Measurements from ENCODE around the gene SLC4A5. TPM values are rescaled to one million over a fixed set of nuclear protein-coding genes. Genes with fewer than 3 reads are reported as not detected.

The SLC4A5 gene
- total RNA-seq, 1 experiment from 2014 or later, result not detected

GRCh38 chr2:74259733-74260132 lies 83.5 kb downstream of the SLC4A5 start:
- TF ChIP-seq EZH2 (IDR thresholded peaks at IDR 0.05; ENCODE audit: low read depth) (no peak), CTCF (conservative IDR thresholded peaks at IDR 0.05) (no peak)
- CTCF ChIA-PET, result no interaction called here
- intact Hi-C loops (cut with micrococcal nuclease; ENCODE audit: unreplicated experiment), result loop anchor here (10.0 kb wide), 1 partner anchor 195 kb away; the partner anchor contains the start of genes INO80B and WBP1

GRCh38 chr2:74259191-74259590 lies 84.0 kb downstream of the SLC4A5 start:
- CTCF ChIA-PET, result no interaction called here

More at GRCh38 chr2:74259733-74260132, 83.5 kb downstream of the SLC4A5 start:
- Histone ChIP-seq H3K36me3 (ENCODE audit: low read depth) (no peaks in the 10 kb centered on the region), H3K27ac (no peak overlapping the region), H4K20me1 (ENCODE audit: insufficient read depth) (no peaks in the 10 kb centered on the region), H3K27me3 (ENCODE audit: insufficient read depth, low read depth) (no peaks in the 10 kb centered on the region), H3K9me3 (ENCODE audit: insufficient read depth, low read depth) (no peaks in the 10 kb centered on the region), H3K4me1 (replicated peaks; ENCODE audit: insufficient read depth) (peaks cover 4% of the 10 kb centered on the region), H3K79me2 (ENCODE audit: low read depth) (no peaks in the 10 kb centered on the region), H3K9me2 (ENCODE audit: insufficient read depth) (no peaks in the 10 kb centered on the region), H3F3A (ENCODE audit: insufficient read depth, low read depth) (0 out of 2 replicates have a peak, but pooled peaks cover 4% of the 10 kb centered on the region), H3K4me2 (no peak overlapping the region), H2AFZ (no peak overlapping the region), H3K4me3 (no peak overlapping the region)
- no peak for DNase-seq
- POLR2A ChIA-PET (ENCODE audit: unreplicated experiment), result no interaction called here
- BruUV-seq (replicated peaks), result no TSS peak

GRCh38 chr2:74255660-74256213 lies 87.5 kb downstream of the SLC4A5 start:
- H3K4me2 ChIP-seq, result no peak overlapping the region
- H3K27ac ChIP-seq, result no peak overlapping the region
- ChIA-PET POLR2A (ENCODE audit: unreplicated experiment) (no interaction called here), CTCF (no interaction called here)
- no peaks in the 10 kb centered on the region for H3F3A ChIP-seq (ENCODE audit: insufficient read depth, low read depth)
- no peaks in the 10 kb centered on the region for H4K20me1 ChIP-seq (ENCODE audit: insufficient read depth)
- no TSS peak for BruUV-seq (replicated peaks)
- no peaks in the 10 kb centered on the region for H3K4me1 ChIP-seq (replicated peaks; ENCODE audit: insufficient read depth)
- no peaks in the 10 kb centered on the region for H3K79me2 ChIP-seq (ENCODE audit: low read depth)
- no peak overlapping the region for H2AFZ ChIP-seq
- no peaks in the 10 kb centered on the region for H3K9me3 ChIP-seq (ENCODE audit: insufficient read depth, low read depth)
- DNase-seq, result no peak
- no peak for TF ChIP-seq CTCF (conservative IDR thresholded peaks at IDR 0.05)
- no peak for TF ChIP-seq EZH2 (IDR thresholded peaks at IDR 0.05; ENCODE audit: low read depth)
- H3K4me3 ChIP-seq, result no peak overlapping the region
- no peaks in the 10 kb centered on the region for H3K27me3 ChIP-seq (ENCODE audit: insufficient read depth, low read depth)
- H3K9me2 ChIP-seq (ENCODE audit: insufficient read depth), result no peaks in the 10 kb centered on the region
- intact Hi-C loops (cut with micrococcal nuclease; ENCODE audit: unreplicated experiment), result no loop called here
- H3K36me3 ChIP-seq (ENCODE audit: low read depth), result no peaks in the 10 kb centered on the region

More at GRCh38 chr2:74259191-74259590, 84.0 kb downstream of the SLC4A5 start:
- DNase-seq, result no peak
- BruUV-seq (replicated peaks), result no TSS peak
- no peak overlapping the region for H3K4me3 ChIP-seq
- 0 out of 2 replicates have a peak, but pooled peaks cover 4% of the 10 kb centered on the region for H3F3A ChIP-seq (ENCODE audit: insufficient read depth, low read depth)
- H3K9me3 ChIP-seq (ENCODE audit: insufficient read depth, low read depth), result no peaks in the 10 kb centered on the region
- TF ChIP-seq EZH2 (IDR thresholded peaks at IDR 0.05; ENCODE audit: low read depth), result no peak
- TF ChIP-seq CTCF (conservative IDR thresholded peaks at IDR 0.05), result no peak
- no peak overlapping the region for H2AFZ ChIP-seq
- peaks cover 4% of the 10 kb centered on the region for H3K4me1 ChIP-seq (replicated peaks; ENCODE audit: insufficient read depth)
- no peaks in the 10 kb centered on the region for H3K27me3 ChIP-seq (ENCODE audit: insufficient read depth, low read depth)
- no peaks in the 10 kb centered on the region for H3K79me2 ChIP-seq (ENCODE audit: low read depth)
- no peak overlapping the region for H3K27ac ChIP-seq
- H3K9me2 ChIP-seq (ENCODE audit: insufficient read depth), result no peaks in the 10 kb centered on the region
- no peak overlapping the region for H3K4me2 ChIP-seq
- POLR2A ChIA-PET (ENCODE audit: unreplicated experiment), result no interaction called here
- intact Hi-C loops (cut with micrococcal nuclease; ENCODE audit: unreplicated experiment), result no loop called here
- H3K36me3 ChIP-seq (ENCODE audit: low read depth), result no peaks in the 10 kb centered on the region
- H4K20me1 ChIP-seq (ENCODE audit: insufficient read depth), result no peaks in the 10 kb centered on the region
